NCI-H82 treated with DMSO at 0.1 percent for 48 hours (cell line): Measurements from ENCODE around the gene TREML4.
"Not testable (repeated sequence)": the region's sequence is repeated elsewhere in the genome, so short reads cannot be mapped to it uniquely, and the experiment has no call there.

ENCODE experiments used
- DNase-seq: peaks from one replicate; lab custom pipeline; 2025; ENCODE audit not compliant: unreplicated experiment; lab: John Stamatoyannopoulos, UW

The TREML4 gene

DNA sequence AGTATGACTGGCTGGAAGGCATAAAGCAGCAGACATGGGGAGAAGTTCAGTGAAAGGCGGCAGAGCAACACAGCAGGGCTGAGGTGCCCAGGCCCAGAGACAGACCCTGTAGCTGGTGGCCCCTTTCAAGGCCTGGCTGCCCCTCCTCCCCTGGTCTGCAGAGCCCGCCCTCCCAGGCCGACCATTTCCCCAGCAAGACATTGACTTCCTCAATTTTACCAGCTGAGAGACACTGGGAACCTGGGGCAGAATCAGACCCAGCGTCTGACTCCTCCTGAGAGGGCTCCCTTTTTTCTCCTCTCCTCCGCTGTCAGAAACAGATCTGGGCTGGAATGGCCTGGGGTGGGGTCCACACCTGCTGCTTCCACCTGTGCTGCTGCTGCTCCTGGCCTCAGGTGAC, at the start of gene TREML4:
Gene TREML4, plus strand, starts transcription at position 254 of the 400 bp plus-strand sequence. Its CDS starts 79 bp downstream, at position 333.
- no peak for DNase-seq

DNA sequence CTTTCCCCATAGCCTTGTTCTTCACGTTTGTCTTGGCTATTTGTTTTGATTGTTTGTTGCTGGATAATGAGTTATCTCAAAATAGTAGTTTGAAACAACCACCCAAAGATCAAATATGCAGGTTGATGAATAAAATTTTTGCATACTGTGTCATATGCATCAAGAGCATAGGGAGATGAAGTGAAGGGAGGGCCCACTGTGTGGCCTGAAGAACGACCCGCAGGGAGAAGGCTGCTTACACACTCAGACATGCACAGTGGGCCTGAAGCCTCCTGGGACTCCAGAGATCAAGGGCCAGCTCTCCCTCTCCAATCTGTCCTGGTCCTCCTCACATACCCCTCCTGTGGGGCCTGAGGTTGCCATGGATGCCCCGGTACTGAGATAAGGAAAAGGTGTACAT, 49.0 kb upstream of the TREML4 start:
- no peak for DNase-seq

DNA sequence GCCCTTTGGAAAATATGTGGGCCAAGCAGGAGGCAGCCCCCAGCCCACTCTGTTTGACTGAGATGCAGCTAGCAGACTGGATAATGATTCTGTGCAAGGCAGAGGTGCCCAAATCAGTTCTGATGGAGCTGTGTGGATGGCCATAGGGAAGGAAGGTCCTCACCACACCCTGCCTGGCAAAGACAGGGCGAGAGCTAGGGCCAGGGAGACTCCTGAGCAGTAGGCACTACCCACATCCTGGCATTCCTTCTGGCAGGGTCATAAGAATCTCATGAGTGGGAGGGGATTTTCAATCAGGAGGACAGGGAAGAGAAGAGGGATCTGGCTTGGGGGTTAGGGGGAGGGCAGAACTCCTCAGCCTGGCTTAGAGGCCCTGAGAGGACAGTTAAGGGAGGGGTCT, 46.6 kb upstream of the TREML4 start:
- no peak for DNase-seq

GRCh38 chr6:41182069-41183034, 45.8 kb upstream of the TREML4 start:
- peak; percentile 76 for DNase-seq

GRCh38 chr6:41184761-41185160, 43.4 kb upstream of the TREML4 start:
- DNase-seq, result no peak

GRCh38 chr6:41186031-41186562, 42.1 kb upstream of the TREML4 start:
- no peak for DNase-seq

DNA sequence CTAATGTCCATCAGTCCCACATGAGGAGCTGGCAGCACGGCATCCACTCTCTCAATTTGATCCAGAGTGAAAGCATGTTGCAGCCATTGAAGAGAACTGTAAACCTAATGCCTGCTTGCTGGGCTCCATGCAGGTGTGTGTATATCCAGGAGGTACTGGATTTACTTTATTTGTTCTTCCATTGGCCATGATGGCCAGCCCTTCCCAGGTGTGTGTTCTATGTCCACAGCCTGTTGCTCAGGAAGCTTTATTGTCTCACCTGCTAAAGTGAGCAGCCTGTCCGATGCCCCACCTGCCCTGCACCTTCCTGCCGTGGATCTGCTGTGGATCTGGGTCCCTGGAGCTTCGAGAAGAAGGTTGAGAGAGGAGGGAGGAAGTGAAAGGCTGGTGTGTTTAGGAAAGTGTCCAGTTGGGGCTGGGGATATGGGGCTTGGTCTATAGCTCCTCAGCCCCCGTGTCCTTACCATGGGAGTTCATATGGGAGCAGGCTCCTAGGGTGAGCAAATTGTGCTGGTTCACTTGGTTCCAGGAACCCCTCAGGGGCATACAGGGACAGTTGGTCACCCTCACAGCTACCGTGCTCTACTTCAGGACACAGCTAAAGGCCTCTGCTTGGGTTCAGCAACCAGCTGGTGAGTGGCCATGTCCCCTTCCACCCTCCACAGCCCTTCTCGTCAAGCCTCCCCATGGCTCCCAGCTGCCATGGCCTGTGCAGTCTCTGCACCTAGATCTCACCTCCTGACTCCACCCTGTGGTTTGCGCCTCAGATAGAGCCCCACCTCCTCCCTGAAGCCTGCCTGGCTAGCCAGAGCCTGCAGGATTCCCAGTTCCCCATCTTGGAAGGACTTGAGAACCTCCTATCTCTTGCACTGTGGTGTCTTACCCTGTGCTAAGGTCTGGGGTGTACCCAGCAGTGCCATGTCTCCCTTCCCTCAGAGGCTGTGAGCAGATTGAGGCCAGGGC, 39.9 kb upstream of the TREML4 start:
- no peak for DNase-seq

- not testable (repeated sequence) for DNase-seq
Observed at GRCh38 chr6:41189046-41189445, 39.1 kb upstream of the TREML4 start.

GRCh38 chr6:41189967-41190366, 38.2 kb upstream of the TREML4 start:
- DNase-seq, result no peak

GRCh38 chr6:41190791-41191190, 37.4 kb upstream of the TREML4 start:
- DNase-seq, result no peak

GRCh38 chr6:41191569-41191968, 36.6 kb upstream of the TREML4 start:
- DNase-seq, result no peak

GRCh38 chr6:41193171-41193734, 34.9 kb upstream of the TREML4 start:
- DNase-seq, result no peak

DNA sequence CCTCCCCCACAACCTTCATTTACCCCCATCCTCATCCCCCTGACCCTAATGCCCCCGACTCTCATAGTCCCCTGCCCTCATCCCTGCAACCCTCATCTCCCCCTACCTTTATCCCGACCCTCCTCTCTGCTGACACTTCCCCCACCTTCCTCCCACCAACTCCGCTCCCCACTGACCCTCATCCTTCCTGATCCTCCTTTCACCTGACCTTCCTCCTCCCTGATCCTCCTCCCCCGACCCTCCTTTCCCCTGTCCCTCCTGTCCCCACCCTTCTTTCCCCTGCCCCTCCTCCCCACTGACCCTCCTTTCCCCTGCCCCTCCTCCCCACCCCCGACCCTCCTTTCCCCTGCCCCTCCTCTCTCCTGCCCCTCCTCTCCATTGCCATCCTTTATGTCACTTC, 34.3 kb upstream of the TREML4 start:
- DNase-seq, result no peak

DNA sequence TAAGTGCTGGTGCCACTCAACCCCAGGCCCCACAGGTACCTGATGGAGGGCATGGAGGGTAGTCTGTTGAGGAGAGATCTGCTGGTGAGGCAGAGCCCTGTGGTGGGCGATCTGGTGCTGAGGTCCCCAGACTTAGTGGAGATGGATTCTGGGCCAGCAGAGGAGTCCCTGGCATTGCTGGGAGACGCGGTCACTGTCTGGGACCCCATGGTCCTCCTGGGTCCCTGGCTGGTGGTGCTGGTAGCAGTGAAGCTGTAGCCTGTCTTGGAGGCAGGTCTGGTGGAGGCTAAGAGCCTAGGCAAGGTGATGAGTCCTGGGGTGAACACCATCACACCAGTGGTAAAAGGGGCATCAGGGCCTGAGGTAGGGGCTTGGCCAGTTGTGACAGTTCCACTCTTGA, 33.8 kb upstream of the TREML4 start:
- no peak for DNase-seq

DNA sequence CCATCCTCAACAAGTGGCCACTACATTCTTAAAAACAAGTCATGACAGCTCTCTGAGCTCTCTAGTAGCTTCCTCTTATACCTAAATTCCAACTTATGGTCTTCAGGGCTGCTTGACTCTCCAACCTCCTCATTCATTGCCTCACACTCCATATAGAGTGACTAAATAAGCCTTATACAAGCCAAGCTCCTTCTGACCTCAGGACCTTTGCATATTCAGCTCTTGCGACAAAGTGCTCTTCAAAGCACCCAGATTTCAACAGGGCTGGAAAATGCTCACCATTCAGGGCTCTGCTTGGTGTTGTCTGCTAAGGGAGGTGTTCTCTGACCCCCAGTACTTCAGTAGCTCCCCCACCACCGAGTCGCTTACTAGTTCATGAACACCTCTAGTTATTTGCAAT, 30.9 kb upstream of the TREML4 start:
- DNase-seq, result no peak

DNA sequence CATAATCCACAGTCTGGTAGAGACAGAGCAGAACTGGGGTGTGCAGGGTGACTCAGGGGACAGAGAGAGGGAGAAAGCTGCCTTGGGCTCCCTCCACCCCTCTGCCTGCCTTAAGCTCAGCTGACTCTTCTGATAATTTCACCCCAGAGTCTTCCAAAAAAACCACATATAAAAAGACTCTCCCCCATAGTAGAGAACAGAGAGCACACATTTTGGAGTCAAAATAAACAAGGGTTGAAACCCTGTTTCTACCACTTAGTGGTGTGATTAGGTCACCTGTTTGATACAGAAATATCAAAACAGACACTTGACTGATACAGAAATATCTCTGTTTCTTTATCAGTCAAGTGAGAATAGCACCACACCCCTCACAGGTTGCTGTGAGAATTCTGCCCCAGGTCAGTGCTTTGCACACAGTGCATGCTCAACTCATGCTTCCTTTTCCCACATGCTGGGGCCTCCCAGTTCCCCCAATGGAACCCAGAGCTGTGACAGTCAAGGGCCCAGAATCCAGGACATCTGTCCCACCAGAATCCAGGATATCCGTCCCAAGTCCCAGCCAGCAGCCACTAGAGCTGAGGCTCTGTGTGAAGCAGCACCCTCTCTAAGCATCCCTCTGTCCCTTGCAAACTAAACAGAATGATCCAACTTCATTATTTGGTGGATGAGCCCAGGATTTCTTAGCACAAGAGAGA, 28.4 kb upstream of the TREML4 start:
- DNase-seq, result no peak

DNA sequence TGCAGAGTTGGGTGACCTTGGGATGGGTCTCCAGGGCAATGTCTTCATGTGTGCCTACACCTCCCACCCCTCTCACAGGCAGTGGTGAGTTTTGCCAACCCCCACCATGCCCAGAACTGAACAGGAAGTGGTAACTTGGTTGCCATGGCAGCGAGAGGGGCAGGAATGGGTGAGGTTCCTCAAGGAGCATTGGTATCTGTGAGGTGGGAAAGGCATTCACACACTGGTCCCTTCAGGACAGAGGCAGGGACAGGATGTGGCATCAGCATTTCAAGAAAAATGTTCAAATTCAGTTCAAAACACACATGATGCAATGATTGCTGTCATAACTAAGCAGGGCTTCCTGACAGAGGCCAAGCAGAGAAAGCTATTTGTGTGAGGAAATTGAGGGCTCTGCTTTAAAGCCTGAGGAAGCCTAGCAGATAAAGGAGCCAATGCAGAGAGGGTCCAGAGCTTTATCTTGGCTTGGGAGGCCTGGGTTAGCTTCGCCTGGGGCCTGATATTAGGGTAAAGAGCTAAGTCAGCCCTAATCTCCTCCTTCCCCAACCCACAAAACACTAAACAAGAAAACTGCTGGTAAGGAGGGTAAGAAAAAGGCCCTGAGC, 27.8 kb upstream of the TREML4 start:
- no peak for DNase-seq

DNA sequence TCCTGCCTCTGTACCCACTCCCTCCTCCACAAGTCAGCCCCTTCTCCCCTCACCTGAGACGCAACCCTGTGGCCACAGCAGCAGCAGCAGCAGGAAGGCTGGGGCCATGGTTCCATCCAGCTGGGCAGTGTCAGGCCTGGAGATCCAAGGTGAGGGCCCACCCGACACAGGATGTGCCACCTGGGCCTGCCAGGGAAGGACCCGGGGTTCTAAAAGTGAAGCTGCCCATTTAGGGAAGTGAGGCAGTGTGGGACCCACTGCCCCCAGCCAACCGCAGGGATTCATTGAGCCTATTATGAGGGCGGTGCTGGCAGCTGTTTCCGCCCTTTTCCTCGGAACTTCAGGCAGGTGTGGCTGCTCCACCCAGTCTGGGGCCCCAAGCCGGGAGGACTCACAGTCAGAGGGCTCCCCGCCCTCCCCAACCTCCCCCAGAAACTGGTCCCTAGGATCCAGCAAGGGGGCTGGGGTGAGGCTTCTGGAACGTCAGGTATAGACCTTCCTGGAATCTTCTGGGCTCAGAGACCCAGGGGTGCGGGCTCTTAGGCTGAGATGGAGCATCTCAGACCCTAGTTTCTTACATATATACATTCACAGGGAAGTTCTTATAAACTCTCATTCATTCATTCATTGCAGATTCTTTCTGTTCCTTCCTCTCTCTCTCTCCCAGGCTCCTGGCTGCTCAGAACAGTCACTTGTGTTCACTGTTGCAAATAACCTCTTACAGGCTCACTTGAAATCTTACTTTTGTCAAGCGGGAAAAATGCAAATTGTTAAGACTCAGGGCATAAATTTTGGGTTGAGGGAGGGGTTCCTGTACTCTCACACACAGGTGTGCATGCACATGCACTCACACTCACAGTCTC, 27.0 kb upstream of the TREML4 start, which contains the start of gene TREML2:
Gene TREML2, minus strand, starts transcription at position 249 of the 863 bp plus-strand sequence. Its CDS starts 141 bp downstream, at position 108.
- DNase-seq, result no peak

DNA sequence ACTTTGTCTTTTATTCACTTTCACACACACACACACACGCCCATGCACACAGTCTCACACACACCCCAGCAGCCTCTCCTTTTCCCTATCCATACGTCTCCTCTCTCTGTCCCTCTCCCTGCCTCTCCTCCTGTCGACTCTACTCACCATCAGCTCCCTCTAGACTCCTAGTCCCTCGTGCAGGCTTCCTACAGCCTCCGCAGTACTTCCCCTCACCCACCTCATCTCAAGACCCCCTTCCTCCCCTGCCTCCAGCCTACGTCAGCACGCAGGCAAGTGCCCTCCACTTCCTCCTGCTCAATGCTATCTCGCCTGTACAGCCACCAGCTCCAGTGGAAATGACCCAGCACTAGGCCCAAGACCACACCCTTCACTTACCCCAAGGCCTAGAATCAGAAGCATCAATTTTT, 26.4 kb upstream of the TREML4 start:
- no peak for DNase-seq
